NCI-H748 (cell line): ENCODE results near the gene TCEANC2.
"Not testable (repeated sequence)": the region's sequence is repeated elsewhere in the genome, so short reads cannot be mapped to it uniquely, and the experiment has no call there.

Experiments used
- DNase-seq: peaks from one replicate; lab custom pipeline; 2025; ENCODE audit not compliant: unreplicated experiment; lab: John Stamatoyannopoulos, UW

The TCEANC2 gene

DNA sequence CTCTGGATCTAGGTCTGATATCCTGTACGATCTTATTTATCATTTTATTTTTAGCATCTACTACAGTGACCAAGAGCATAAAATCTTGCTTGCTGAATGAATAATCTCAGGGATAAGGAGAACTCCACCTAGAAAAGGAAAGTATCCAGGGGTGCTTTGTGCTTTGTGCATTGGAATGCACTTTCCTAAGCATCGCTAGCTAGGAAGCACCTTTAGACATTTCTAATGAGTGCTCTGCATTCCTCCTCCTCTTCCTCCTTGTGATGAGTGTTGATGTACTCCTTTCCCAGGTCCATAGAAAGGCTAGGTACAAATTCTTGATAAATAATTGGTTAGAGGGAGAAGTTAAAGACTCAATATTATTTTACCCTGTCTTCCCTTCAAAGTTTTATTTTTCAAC lies 31.4 kb downstream of the TCEANC2 start:
- no peak for DNase-seq

DNA sequence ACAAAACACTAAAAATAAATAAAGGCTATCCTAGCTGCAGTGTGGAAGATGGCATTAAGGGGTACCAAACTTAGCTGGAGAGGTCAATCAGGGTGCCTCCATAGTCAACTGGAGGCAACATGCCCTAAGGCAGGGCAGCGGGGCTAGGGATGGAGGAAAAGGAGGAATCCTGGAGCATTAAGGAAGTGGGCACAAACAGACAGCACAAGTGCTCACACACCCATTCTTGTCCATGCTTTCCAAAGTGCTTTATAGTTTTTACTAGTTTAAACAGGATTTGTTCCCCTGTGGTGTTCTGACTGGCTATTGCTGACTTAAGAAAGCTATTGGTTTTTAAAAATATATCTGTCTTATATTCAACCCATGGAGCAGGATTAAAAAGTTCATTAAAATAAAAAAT lies 33.3 kb downstream of the TCEANC2 start:
- no peak for DNase-seq

DNA sequence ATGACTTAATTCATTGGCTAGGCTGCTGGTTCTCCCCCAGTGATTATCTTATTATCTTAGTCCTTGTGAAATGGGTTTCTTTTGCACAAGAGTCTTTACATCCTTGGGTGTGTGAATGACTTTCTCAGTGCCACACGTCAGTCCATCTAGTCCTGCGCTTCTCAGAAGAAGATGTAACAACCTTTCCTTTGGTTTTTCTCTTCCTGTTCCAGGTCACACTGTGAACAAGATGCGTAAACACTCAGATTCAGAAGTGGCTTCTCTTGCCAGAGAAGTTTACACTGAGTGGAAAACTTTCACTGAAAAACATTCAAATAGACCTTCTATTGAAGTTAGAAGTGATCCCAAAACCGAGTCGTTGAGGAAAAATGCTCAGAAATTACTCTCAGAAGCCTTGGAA lies 35.0 kb downstream of the TCEANC2 start:
- no peak for DNase-seq

DNA sequence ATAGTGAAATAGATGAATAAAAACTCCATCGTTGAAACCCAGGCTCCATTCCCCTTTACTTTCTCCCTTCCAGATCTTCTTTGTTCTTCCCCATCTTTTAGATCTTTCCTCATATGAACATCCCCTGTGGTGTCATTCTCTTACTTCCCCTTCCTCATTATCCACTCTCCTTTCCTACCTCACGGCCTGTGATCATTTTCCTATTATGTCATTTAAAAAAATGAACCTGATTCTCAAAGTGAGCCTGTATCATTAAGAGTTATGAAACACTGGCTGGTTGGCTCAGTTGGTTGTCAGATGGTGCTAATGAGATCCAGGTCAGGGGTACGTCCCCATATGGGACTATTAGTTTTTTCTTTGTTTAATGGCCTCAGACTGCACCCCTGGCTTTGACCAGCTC lies 38.3 kb downstream of the TCEANC2 start:
- DNase-seq, result no peak

DNA sequence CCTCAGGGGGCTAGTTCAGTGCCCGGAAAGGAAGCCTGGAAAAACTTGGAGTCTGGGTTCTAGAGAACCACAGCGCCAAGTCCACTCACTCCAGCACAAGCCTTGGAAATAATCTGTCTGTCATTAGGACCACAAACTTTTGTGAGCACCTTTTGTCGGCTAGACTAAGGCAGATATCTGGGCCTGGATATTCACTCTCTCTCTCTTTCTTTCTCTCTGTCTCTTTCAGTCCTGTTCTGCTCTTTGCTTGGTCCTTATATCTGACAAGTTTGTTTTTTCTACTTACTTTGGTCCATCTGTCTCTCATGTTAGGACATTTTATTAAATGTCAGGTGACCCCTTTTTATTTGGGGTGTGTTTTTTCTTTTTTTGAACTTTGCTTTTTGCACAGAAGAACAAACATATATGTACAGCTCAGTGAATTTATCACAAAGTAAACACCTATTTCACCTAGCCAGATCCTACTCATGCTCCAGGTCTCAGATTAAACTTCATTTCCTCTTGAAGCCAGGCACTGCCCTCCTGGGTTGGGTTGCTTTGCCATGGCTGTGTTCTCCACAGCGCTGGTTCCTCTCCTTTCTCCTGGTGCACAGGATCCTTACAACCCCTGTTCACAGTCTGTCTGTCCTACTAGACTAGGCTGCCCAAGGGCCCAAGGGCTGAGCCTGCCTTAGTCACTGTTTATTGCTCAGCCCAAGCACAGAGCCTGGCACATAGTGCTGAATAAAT lies 40.8 kb downstream of the TCEANC2 start:
- DNase-seq, result no peak

DNA sequence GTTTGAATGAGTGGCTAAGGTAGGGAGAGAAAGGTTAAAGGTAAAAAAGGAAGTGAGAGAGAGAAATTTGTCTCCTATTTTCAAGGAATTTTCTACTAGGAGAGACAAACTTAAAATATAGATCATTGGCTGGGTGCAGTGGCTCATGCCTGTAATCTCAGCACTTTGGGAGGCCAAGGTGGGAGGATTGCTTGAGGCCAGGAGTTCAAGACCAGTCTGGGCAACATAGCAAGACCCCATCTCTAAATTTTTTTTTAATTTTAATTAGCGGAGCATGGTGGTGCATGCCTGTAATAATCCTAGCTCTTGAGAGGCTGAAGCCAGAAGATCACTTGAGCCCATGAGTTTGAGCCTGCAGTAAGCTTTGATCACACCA lies 41.3 kb downstream of the TCEANC2 start:
- DNase-seq, result not testable (repeated sequence)

DNA sequence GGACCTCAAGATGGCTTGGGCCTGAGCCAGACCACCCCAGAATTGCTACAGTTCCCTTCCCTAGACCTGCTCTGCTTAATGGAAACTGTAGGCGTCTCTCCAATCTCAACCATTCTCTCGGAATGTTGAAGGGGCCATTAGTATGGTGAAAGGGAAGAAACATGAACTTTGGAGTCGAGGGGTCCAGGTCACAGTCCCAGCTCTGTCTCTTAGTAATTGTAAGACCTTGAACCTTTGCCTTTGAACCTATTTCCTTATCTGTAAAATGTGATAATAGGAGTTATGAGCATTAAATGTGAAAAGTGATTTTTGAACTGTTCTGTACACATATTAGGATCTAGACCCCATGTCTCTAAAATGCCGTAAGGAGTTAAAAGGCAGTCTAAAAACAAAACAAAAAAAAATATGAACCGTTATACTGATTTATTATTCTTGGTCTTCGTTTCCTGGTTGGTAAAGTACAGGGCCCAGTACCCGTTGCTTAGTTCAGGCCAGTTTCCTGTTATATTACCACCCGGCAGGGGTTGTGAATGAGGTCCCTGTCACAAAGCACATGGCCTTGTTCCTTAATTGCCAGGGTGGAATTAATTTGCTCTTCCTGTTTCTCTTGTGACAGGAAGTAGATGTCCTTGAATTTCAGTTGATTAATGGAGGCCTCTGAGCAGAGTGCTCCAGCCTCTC lies 42.3 kb downstream of the TCEANC2 start:
- peak; percentile 64 for DNase-seq

DNA sequence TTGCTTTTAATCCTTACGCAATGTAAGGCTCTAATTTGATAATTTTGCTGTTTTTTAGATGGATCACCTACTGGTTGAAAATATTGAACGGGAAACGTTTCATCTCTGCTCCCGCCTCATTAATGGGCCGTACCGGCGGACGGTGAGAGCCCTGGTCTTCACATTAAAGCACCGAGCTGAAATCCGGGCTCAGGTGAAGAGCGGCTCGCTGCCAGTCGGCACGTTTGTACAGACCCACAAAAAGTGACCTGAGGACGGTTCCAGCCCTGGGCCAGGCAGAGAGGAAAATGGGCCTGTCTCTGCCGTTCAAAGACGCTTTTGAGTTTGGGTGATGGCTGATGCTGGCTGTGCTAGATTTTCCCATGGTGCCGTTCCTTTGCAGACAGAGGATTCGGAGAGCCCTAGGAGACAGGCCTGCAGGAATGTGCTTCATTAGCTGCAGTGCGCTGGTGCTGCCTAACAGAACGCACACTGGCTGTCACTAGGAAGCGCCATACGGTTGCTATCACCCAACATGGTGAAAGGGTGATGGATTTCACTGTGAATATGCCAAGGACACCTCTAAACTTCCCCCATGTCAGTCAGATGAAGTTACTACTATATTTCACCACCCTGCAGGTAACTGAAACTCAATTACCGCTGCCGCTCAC lies 42.9 kb downstream of the TCEANC2 start:
- DNase-seq, result no peak

DNA sequence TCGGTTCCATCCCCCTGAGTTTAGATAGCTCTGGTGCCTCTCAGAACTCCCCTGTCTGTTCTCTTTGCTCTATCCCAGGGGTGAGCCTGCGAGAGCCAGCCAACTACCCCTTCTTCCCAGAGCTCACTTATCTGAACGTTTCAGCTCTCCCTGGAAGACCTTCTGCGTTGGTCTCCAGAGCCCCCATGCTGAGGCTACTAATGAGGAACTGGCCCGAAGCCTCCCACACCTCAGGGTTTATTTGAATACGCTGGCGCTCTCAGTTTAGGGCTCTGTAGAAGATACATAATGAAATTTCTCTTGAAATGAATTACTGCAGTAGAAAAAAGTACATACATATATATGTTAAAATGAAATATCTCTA lies 43.5 kb downstream of the TCEANC2 start:
- no peak for DNase-seq

DNA sequence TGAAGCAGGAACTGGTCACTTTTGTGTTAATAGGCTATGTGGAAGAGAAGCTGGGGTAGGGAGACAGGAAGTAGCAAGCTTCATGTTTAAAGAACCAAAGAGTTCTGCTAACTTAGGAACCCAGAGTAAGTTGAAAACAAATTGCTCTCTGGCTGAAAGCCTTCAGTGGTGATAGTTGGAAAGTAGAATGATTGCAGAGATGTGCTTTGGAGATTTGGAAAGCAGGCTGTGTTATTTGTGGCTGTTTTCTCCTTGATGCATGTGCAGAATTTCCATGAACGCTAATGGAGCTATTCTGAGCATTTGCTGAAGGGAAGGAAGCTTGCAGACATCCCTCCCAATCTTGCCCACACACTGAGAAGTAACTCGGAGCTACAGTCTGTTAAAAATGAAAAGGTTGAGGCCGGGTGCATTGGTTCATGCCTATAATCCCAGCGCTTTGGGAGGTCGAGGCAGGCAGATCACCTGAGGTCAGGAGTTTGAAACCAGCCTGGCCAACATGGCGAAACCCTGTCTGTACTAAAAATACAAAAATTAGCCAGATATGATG lies 45.7 kb downstream of the TCEANC2 start:
- DNase-seq, result no peak

DNA sequence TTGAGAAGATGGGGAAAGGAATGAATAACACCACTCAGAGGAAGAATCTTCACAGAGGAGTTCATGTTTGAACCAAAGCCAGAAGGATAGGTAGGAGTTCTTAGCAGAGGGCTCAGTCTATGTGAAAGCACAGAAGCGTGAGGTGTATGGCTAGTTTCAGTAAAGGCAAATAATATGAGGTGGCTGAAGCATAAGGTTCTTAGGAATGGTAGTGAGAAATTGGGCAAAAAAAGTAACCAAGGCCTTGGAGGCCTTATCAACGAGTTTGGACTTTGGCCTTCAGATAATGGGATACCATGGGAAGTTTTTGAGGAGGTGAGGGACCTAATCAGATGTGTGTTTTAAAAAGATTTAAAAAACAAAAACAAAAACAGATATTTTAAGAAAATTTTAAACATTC lies 47.1 kb downstream of the TCEANC2 start:
- no peak for DNase-seq

DNA sequence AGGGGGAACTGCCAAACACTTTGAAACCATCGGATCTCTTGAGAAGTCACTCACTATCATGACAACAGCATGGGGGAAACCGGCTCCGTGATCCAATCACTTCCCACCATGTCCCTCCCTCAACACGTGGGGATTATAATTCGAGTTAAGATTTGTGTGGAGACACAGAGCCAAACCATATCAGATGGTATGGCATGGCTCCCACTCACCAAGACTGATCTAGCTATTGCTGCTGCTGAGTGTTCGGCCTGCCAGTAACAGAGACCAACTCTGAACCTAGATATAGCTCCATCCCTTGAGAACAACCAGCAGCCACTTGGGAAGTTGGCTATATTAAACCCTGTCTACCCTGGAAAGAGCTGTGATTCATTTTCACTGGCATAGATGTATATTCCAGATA lies 50.0 kb downstream of the TCEANC2 start:
- no peak for DNase-seq

DNA sequence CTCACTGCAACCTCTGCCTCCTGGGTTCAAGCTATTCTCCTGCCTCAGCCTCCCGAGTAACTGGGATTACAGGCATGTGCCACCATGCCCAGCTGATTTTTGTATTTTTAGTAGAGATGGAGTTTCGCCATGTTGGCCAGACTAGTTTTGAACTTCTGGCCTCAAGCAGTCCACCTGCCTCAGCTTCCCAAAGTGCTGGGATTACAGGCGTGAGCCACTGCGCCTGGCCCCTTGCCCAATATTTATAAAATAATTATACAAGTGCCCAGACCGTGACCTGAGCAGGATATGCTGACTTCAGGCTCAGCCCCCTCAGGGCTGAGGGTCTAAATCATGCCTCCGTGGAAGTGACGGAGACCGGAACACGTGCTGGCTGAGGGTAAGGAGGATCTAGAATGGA lies 51.2 kb downstream of the TCEANC2 start:
- not testable (repeated sequence) for DNase-seq

DNA sequence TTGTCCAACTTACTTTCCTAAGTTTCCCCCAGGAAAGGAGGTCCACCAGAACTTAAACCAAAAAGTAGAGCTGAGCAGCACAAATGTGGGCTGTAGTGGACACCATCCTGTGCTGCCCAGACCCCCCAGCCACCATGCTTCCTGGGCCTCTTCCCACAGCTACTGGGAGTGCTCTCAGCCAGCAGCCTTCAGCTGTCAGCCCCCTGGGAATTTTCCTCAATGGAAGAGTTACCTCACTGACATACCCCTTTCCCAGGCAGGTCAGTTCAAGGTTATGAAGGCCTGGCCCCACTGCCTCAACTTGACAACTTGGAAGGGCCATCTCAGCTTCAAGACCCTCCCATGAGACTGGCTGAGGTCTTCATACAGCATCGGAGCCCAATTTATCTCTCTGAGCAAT lies 51.7 kb downstream of the TCEANC2 start:
- DNase-seq, result no peak

DNA sequence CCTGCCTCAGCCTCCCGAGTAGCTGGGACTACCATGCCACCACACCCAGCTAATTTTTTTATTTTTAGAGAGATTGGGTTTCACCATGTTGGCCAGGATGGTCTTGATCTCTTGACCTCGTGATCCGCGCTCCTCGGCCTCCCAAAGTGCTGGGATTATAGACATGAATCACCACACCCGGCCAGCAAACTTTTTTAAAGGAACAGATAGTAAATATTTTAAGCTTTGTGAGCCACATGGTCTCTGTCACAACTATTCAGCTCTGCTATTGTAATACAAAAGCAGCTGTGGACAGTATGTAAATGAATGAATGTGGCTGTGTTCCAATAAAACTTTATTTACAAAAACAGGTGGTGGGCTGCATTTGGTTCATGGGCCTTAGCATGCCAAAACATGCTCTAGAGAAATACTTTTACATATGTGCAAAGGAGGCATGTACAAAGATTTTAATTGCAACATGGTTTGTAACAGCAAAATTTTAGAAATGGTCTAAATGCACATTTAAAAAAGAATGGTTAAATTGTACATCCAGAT lies 52.4 kb downstream of the TCEANC2 start:
- no peak for DNase-seq

DNA sequence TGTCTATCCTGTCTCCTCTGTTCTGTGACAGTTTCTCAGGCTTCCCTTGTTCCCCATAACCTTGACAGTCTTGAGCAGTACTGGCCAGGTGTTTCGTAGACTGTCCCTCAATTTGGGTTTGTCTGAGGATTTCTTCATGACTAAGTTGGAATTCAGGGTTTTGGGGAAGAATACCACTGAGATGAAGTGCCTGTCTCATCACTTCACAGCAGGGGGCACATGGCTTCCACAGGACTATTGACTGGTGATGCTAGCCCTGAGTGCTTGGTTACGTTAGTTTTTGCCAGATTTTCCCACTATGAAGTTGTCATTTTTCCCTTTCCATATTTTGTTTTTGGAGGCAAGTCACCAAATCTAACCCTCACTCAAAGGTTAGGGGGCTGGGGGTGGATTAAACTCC lies 53.7 kb downstream of the TCEANC2 start:
- no peak for DNase-seq

DNA sequence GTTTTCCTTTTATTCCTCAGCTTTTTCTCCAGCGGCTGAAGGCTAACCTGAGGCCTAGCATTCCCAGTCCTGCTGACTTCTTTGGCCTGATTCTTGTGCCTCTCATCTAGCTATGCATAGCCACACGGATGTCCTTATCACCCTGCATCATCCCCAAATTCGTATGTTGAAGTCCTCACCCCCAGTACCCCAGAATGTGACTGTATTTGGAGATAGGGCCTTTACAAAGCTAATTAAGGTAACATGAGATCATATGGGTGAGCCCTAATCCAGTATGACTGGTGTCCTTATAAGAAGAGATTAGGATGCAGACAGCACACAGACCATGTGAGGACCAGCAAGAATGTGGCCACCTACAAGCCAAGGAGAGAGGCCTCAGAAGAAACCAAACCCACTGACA lies 54.7 kb downstream of the TCEANC2 start:
- DNase-seq, result no peak

DNA sequence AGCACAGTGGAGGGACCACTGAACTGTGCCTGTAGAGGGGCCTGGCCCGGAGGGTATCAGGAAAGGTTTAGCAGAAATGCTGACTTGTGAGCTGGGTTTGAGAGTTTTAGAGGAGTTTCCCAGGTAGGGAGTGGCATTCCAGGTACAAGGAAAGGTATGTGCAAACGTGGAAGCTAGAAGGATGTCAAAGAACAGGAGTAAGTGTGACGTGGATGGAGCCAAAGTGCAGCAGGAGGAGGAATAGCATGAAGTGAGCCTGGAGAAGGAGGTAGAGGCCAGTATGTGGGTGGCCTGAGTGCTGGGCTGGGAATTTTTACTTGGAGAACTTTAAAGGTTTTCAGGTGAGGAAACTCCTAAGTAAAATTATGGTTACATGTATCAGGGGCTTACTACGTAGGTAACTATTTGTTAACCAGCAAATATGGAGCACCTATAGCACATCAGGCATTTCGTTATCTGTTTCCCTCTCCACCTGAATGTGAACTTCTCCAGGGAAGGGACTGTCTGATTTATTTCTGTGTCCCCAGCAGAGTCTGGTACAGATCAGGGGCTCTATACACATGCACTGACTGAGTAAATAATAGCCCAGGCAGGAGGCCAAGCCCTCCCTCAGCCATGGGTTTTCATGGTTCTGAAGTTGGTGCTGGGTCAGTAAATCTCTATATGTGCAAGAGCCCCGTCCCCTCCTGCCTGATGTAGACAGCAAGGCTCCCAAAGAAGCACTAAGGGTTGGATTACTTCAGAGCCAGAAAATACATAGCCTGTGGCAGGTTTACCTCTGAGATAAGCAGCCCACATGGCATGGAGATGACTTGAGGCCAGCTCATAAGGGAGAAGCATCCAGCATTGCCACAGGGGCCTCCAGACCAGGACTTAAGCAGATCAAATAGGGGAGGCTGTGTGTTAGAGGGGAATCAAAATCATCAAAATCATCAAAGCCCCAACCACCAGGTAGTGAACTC lies 56.0 kb downstream of the TCEANC2 start:
- DNase-seq, result no peak

DNA sequence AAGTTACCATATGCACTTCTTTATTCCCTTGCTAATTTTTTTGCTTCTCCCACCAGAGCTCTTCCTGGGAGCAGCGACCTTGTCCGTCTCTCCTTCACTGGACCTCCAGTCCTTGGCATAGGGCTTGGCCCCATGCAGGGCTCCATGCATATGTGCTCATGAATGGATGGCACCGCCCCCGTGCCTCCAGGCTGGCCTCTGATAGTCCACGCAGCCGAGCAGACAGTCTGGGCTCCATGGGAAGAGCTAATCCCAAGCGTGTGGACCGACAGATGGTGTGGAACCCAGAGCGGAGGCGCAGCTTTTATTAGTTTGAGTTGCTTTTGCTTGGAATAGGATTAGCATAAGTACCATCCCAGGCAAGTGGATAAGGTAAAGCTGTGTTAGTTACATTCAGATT lies 57.6 kb downstream of the TCEANC2 start:
- DNase-seq, result no peak

DNA sequence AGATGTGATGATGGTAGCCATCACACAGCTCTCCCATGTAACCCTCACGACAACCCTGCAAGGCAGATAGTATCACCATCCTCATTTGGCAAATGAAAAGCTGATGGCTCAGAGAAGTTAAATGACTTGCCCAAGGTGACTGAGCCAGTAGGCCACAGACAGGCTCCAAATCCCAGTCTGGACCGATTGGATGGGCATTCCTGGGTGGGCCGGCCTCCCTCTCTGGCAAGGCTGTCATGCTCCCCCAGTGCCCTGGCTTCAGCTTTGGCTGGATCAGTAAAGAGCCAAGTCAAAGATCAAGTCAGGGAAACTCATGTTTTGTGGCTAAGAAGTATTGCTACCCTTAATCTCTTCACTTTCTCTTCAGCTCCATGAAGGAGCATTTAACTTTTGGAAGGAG lies 58.2 kb downstream of the TCEANC2 start:
- DNase-seq, result no peak

DNA sequence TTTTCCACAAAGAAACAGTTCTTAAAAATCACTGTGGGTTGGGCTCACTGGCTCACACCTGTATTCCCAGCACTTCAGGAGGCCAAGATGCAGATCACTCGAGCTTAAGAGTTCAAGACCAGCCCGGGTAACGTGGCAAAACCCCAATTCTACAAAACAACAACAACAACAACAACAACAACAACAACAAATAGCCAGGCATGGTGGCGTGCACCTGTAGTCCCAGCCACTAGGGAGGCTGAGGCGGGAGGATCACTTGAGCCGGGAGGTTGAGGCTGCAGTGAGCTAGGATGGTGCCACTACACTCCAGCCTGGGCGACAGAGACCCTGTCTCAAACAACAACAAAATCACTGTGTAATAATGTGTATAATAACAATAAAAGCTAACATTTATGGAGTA lies 58.6 kb downstream of the TCEANC2 start:
- DNase-seq, result no peak
